HG02943 (cell line): ENCODE results near the gene WSCD1.

Experiments
- ATAC-seq: cut with Tn5 transposase; IDR thresholded peaks from one replicate; pipeline ENCODE4 v1.9.1; 2021; ENCODE audit warnings: mild to moderate bottlenecking, low read depth, moderate library complexity; ENCODE audit not compliant: unreplicated experiment

WSCD1 gene

GRCh38 chr17:6057562-6057961 is 12.6 kb upstream of the WSCD1 start:
- no peak for ATAC-seq

DNA sequence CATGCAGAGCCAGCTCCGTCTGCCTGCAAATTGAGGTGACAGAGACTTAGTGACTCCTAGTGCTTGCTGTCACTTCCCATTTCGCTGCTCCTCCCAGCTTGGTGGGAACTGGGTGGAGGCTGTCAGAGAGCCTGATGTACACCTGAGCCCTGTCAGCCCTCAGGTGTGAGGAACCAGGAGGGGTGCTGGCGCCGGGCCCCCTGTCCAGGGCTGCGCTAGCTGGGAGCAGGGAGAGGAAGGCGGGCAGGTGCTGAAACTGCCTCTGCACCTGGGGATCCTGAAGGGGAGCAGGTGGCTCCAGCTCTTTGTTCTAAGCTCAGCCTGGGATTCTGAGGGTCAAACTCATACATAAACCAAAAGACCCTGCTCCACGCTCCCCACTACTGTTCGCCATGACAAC is 10.8 kb upstream of the WSCD1 start:
- no peak for ATAC-seq

- no peak for ATAC-seq
Measured at GRCh38 chr17:6061290-6061689, 8.9 kb upstream of the WSCD1 start.

DNA sequence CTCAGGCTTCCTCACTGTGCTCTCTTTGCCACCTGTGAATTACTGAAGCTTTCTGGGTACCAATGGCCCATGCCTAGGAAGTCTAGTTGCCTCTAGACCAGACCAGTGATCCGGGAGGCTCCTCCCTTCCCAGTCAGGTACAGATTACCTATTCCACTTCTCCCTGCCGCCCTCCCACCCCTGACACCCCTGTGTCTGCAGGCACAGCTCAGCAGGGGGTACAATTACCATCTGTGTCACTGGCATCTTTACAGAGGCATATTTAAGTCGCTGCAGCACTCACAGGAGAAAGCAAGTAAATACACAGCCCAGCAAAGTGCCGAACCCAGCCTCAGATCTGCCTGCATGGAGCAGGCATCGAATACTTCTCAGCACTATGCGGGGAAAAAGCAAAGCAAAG is 5.3 kb upstream of the WSCD1 start:
- no peak for ATAC-seq

DNA sequence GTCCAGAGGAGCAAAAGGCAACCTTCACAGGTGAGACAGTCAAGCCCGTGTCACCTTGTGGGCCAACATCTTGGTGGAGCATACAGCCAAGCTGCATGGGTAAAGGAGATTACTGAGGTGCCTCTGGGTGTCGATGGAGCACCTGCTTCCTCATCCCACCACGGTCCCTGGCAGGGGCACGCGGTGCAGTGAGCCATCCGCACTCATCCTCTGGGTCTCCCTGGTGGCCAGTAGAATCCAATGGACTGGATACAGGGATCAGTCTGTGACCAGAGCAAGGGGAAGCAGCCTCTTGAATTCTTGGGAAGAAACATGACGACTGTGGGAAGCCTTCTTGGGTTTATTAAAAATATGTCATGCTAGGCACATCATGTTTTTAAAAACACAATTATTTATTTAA is 4.8 kb upstream of the WSCD1 start:
- ATAC-seq = no peak

- ATAC-seq = no peak
Measured at GRCh38 chr17:6066183-6066948, 3.8 kb upstream of the WSCD1 start.

GRCh38 chr17:6067060-6067459 is 3.1 kb upstream of the WSCD1 start:
- no peak for ATAC-seq

DNA sequence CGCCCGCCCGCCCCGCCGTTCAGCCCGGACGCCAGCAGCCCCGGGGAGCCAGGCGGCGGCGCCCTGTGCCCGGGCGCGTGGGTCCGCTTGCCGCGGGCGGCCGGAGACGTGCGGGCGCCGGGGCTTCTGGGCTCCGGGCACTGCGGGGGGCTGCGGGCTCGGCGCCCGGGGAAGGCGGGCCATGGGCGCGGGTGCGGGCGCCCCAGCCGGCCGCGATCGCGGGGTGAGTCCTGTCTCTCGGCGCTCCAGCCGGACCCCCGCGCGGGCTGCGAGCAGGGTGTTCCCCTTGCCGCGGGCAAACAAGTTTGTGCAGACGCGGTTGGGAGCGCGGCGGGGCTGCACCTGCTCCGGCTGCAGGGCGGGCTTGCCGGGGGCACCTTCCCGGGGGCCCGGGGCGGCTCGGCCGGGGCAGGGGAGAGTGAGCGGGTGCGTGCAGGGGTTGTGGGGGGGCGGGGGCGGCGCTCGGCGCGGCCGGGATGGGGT is 292 bp downstream of the WSCD1 start:
- no peak for ATAC-seq

DNA sequence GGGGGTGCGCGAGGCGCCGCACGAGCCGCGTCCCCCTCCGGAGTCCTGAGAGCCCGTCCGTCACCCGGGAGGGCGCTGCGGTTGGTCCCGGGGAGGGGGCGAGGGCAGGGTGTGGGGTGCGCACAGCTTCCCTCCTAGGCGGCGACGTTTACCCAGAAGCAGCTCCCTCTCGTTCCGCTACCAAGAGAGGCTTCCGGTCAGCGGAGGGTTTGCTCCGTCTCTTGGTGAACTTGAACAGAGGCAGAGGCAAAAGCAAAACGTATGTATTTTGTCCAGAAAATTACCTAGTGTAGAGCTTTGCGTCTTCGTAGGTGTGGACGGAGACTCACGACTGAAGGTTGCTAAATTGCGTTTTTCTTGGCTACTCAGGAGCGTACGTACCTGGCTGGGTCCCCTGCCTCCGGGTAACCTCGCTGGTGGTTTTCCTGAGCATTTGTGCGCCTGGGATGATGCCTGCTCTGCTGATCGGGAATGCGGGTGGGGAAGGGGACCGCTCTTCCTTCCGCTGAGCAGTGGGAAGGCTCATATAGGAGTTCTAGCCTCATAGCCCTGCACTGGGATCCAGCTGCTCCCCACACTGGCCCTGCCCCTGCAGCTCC is 833 bp downstream of the WSCD1 start:
- no peak for ATAC-seq

DNA sequence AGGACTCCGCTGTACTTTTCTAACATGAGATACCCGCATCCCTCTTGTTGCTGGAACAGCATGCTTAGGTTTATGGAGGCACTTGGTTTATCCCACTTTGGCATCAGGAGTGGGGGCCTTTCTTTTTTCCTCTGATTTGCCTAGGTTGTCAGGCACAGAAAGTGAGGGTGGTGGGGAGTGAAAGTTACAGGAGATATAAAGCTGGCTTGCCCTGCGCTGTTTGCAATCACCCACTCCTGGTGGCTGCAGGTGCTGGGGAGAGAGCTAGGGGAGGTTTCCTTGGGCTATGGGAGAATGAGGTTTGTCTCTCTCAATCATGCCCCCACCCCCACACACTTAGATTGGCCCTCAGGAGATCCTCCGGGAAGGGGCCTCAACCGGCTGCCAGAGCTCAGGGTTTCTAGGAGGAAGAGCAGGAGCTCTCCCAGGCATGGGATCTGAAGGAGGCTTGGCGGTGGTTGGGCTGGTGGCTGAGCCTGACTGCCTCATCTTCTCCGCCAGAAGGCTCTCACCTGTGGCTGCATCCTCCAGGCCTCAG is 1.4 kb downstream of the WSCD1 start:
- no peak for ATAC-seq

DNA sequence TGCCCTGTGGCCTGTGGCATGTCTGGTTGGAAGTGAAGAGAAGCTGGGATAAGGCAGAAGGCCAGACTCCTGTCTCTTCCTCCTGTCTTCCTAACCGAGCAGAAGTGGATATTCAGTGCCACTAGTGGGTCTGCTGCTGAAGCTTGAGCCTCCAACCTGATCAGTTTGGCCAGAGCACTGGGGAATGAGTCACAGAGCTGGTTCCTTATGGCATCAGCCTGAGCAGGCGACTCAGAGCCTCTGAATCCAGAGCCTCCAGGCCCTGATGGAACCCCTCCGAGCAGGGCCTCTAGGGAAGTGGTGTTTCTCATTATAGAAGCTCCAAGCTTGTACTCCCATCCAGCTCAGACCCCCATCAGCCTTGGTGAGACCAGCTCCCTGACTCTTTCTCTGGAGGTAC is 2.0 kb downstream of the WSCD1 start:
- ATAC-seq = no peak

GRCh38 chr17:6072611-6073010 is 2.4 kb downstream of the WSCD1 start:
- ATAC-seq = no peak

GRCh38 chr17:6073620-6074019 is 3.4 kb downstream of the WSCD1 start:
- no peak for ATAC-seq

- ATAC-seq = no peak
Measured at GRCh38 chr17:6075050-6075449, 4.9 kb downstream of the WSCD1 start.

DNA sequence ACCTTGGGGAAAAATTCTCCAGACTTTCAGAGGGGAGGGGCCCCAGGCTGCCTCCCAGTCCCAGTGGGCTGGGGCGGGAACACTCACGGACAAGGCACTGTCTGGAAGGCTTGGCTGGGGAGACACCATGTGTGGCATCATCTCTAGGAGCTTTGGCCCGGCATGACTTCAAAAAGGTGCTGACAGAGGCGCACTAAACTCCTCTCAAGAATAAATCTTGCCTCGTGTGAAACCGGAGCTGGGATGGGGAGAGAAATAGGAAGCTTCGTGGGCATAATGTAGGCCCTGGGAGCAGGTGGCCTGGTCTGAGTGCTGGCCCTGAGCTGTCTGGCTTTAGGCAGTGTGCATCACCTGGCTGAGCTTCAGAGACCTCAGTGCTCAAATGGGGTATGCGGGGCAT is 5.7 kb downstream of the WSCD1 start:
- ATAC-seq = no peak

DNA sequence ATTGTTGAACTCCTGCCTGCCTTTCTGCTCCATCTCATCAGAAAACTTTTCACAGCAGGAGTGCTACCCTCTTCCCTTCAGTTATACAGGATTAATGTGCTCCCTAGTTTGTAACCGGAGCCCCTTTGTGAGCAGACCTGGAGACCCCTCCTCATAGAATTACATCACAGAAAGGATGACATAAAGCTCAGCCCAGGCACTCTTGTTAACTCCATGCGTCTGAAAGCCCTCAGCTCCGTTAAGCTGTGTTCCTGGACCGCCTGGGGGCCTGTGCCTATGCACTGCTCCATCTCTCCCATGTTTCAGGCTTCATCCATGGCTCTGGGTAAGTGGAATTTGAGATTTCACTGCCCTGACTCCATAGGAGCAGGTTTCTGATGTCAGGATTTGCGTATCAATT is 7.6 kb downstream of the WSCD1 start:
- no peak for ATAC-seq

- no peak for ATAC-seq
Measured at GRCh38 chr17:6078458-6078871, 8.3 kb downstream of the WSCD1 start.

- no peak for ATAC-seq
Measured at GRCh38 chr17:6079155-6079888, 9.1 kb downstream of the WSCD1 start.

DNA sequence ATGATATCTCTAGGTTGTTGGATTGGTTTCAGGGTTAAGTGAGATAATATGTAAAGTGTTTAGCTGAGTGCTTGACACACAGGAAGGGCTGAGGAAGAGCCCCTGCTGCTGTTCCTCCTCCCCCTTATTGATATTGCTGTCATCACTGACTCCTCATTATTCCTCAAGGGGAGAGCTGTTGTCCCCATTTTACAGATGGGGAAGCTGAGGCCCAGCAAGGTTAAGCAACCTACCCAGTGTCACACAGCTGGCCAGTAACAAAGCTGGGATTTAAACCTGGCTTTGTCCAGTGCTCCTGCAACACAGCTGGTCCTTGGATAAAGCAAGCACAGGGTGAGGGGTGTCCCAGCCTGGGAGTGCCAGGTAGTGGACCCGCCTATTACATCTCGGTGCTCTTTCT is 9.8 kb downstream of the WSCD1 start:
- no peak for ATAC-seq

DNA sequence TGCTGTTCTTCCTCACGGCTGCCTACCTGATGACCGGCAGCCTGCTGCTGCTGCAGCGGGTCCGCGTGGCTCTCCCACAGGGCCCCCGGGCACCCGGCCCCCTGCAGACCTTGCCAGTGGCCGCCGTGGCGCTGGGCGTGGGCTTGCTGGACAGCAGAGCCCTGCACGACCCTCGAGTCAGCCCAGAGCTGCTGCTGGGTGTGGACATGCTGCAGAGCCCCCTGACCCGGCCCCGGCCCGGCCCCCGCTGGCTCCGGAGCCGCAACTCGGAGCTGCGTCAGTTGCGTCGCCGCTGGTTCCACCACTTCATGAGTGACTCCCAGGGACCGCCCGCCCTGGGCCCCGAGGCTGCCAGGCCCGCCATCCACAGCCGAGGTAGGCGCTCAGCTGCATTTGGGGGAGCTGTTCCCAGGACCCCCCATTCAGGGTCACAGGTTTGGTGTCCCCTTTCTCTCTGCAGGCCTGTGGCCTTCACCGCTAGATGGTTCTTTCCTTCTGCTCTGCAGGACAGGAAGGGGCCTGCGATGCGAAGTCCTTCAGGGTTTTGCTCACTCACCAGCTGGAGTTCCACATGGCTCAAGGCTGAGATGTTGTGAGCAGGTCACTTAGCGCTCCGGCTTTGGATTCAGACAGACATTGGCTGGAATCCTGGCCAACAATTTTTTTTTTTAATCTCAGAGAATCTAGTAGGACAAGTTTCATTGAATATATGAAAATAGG is 10.7 kb downstream of the WSCD1 start:
- no peak for ATAC-seq

- no peak for ATAC-seq
Measured at GRCh38 chr17:6082335-6082734, 12.2 kb downstream of the WSCD1 start.
